GM12878 (cell line): Measurements from ENCODE around the gene ZSCAN25.

Experiments
- EP300 ChIP-seq, 2 experiments: fragments of 150-350 bp in 1 of 2; IDR thresholded peaks; 2 replicates each; pipeline ENCODE4 v1.6.1; 2011 to 2012; ENCODE audit warnings: low read depth in 2 of 2, low read length in 2 of 2, borderline replicate concordance in 1 of 2, improper control_type of control experiment in 1 of 2, inconsistent platforms in 1 of 2; ENCODE audit not compliant: control insufficient read depth in 1 of 2
- NFYB ChIP-seq: IDR thresholded peaks from 2 replicates; pipeline ENCODE4 v1.6.1; 2011; ENCODE audit warnings: low read depth, mild to moderate bottlenecking, low read length, improper control_type of control experiment, moderate library complexity; ENCODE audit not compliant: insufficient read depth
- POLR2A ChIP-seq: IDR thresholded peaks from 2 replicates; pipeline ENCODE4 v1.6.1; 2011; ENCODE audit warnings: low read depth, mild to moderate bottlenecking, low read length
- RCOR1 ChIP-seq: conservative IDR thresholded peaks from 2 replicates; pipeline ENCODE4 v1.6.1; 2012; ENCODE audit warnings: low read depth, low read length, improper control_type of control experiment
- TF ChIP-seq, protein P1 (sequence below): IDR thresholded peaks from 2 replicates; pipeline ENCODE4 v1.6.1; 2012; ENCODE audit warnings: mild to moderate bottlenecking, low read depth, low read length
- TF ChIP-seq, protein P2 (sequence below), 3 experiments: IDR thresholded peaks in 2 of 3; conservative IDR thresholded peaks in 1 of 3; 2 replicates each; pipeline ENCODE4 v1.5.1; 2011; ENCODE audit warnings: low read depth in 3 of 3, low read length in 3 of 3, mild to moderate bottlenecking in 3 of 3, control low read depth in 2 of 3, moderate library complexity in 2 of 3, inconsistent platforms in 1 of 3, mixed read lengths in 1 of 3; ENCODE audit not compliant: control insufficient read depth in 2 of 3, insufficient read depth in 1 of 3; ENCODE audit errors: extremely low read depth in 1 of 3
- TF ChIP-seq, protein P3 (sequence below): IDR thresholded peaks from 2 replicates; pipeline ENCODE4 v1.6.1; 2012; ENCODE audit warnings: low read length, inconsistent platforms
- TF ChIP-seq, protein P4 (sequence below): IDR thresholded peaks from 2 replicates; pipeline ENCODE4 v1.6.1; 2011; ENCODE audit warnings: mild to moderate bottlenecking, low read depth, low read length, moderate library complexity; ENCODE audit not compliant: insufficient replicate concordance
- TF ChIP-seq, protein P5 (sequence below): IDR thresholded peaks from 2 replicates; pipeline ENCODE4 v1.6.1; 2011; ENCODE audit warnings: low read depth, low read length, improper control_type of control experiment, borderline replicate concordance
- TF ChIP-seq, protein P6 (sequence below): IDR thresholded peaks from 2 replicates; pipeline ENCODE4 v1.6.1; 2011; ENCODE audit warnings: borderline replicate concordance, low read depth, mild to moderate bottlenecking, moderate library complexity, low read length; ENCODE audit not compliant: insufficient read depth, poor library complexity, severe bottlenecking
- TF ChIP-seq, protein P7 (sequence below): IDR thresholded peaks from 2 replicates; pipeline ENCODE4 v1.6.1; 2012; ENCODE audit warnings: low read depth, low read length, improper control_type of control experiment
- TF ChIP-seq, protein P8 (sequence below): fragments of 450-650 bp; IDR thresholded peaks from 2 replicates; pipeline ENCODE4 v1.6.1; 2017; ENCODE audit warnings: borderline replicate concordance
- TF ChIP-seq, protein P9 (sequence below): fragments of 450-650 bp; IDR thresholded peaks from 2 replicates; pipeline ENCODE4 v1.6.1; 2017; ENCODE audit warnings: mild to moderate bottlenecking

DNA sequence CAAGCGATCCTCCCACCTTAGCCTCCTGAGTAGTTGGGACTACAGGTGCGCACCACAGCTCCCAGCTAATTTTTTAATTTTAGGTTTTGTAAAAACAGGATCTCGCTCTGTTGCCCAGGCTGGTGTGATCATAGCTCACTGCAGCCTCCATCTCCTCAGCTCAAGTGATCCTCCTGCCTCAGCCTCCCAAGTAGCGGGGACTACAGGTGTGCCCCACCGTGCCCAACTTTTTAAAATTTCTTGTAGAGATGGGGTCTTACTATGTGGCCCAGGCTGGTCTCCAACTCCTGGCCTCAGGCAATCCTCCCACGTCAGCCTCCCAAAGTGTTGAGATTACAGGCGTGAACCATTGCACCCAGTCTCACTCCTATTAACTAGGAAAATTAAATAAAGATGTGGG lies 11.2 kb upstream of the ZSCAN25 start:
- TF ChIP-seq, protein P1, sequence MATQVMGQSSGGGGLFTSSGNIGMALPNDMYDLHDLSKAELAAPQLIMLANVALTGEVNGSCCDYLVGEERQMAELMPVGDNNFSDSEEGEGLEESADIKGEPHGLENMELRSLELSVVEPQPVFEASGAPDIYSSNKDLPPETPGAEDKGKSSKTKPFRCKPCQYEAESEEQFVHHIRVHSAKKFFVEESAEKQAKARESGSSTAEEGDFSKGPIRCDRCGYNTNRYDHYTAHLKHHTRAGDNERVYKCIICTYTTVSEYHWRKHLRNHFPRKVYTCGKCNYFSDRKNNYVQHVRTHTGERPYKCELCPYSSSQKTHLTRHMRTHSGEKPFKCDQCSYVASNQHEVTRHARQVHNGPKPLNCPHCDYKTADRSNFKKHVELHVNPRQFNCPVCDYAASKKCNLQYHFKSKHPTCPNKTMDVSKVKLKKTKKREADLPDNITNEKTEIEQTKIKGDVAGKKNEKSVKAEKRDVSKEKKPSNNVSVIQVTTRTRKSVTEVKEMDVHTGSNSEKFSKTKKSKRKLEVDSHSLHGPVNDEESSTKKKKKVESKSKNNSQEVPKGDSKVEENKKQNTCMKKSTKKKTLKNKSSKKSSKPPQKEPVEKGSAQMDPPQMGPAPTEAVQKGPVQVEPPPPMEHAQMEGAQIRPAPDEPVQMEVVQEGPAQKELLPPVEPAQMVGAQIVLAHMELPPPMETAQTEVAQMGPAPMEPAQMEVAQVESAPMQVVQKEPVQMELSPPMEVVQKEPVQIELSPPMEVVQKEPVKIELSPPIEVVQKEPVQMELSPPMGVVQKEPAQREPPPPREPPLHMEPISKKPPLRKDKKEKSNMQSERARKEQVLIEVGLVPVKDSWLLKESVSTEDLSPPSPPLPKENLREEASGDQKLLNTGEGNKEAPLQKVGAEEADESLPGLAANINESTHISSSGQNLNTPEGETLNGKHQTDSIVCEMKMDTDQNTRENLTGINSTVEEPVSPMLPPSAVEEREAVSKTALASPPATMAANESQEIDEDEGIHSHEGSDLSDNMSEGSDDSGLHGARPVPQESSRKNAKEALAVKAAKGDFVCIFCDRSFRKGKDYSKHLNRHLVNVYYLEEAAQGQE = no peak
- TF ChIP-seq EP300 (IDR thresholded peaks at IDR 0.05; ENCODE audit: borderline replicate concordance in 1 of 2, control insufficient read depth in 1 of 2, low read depth in 2 of 2, low read length in 2 of 2) (no peak), NFYB (no peak), RCOR1 (no peak), POLR2A (no peak)
- TF ChIP-seq, protein P2, sequence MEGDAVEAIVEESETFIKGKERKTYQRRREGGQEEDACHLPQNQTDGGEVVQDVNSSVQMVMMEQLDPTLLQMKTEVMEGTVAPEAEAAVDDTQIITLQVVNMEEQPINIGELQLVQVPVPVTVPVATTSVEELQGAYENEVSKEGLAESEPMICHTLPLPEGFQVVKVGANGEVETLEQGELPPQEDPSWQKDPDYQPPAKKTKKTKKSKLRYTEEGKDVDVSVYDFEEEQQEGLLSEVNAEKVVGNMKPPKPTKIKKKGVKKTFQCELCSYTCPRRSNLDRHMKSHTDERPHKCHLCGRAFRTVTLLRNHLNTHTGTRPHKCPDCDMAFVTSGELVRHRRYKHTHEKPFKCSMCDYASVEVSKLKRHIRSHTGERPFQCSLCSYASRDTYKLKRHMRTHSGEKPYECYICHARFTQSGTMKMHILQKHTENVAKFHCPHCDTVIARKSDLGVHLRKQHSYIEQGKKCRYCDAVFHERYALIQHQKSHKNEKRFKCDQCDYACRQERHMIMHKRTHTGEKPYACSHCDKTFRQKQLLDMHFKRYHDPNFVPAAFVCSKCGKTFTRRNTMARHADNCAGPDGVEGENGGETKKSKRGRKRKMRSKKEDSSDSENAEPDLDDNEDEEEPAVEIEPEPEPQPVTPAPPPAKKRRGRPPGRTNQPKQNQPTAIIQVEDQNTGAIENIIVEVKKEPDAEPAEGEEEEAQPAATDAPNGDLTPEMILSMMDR (IDR thresholded peaks at IDR 0.05 in 2 of 3, conservative IDR thresholded peaks at IDR 0.05 in 1 of 3; ENCODE audit: control insufficient read depth in 2 of 3, extremely low read depth in 1 of 3, insufficient read depth in 1 of 3, low read depth in 3 of 3, low read length in 3 of 3) = no peak
- TF ChIP-seq, protein P3, sequence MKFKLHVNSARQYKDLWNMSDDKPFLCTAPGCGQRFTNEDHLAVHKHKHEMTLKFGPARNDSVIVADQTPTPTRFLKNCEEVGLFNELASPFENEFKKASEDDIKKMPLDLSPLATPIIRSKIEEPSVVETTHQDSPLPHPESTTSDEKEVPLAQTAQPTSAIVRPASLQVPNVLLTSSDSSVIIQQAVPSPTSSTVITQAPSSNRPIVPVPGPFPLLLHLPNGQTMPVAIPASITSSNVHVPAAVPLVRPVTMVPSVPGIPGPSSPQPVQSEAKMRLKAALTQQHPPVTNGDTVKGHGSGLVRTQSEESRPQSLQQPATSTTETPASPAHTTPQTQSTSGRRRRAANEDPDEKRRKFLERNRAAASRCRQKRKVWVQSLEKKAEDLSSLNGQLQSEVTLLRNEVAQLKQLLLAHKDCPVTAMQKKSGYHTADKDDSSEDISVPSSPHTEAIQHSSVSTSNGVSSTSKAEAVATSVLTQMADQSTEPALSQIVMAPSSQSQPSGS = no peak
- TF ChIP-seq, protein P4, sequence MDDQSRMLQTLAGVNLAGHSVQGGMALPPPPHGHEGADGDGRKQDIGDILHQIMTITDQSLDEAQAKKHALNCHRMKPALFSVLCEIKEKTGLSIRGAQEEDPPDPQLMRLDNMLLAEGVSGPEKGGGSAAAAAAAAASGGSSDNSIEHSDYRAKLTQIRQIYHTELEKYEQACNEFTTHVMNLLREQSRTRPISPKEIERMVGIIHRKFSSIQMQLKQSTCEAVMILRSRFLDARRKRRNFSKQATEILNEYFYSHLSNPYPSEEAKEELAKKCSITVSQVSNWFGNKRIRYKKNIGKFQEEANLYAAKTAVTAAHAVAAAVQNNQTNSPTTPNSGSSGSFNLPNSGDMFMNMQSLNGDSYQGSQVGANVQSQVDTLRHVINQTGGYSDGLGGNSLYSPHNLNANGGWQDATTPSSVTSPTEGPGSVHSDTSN = no peak
- TF ChIP-seq, protein P5, sequence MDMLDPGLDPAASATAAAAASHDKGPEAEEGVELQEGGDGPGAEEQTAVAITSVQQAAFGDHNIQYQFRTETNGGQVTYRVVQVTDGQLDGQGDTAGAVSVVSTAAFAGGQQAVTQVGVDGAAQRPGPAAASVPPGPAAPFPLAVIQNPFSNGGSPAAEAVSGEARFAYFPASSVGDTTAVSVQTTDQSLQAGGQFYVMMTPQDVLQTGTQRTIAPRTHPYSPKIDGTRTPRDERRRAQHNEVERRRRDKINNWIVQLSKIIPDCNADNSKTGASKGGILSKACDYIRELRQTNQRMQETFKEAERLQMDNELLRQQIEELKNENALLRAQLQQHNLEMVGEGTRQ = no peak
- TF ChIP-seq, protein P6, sequence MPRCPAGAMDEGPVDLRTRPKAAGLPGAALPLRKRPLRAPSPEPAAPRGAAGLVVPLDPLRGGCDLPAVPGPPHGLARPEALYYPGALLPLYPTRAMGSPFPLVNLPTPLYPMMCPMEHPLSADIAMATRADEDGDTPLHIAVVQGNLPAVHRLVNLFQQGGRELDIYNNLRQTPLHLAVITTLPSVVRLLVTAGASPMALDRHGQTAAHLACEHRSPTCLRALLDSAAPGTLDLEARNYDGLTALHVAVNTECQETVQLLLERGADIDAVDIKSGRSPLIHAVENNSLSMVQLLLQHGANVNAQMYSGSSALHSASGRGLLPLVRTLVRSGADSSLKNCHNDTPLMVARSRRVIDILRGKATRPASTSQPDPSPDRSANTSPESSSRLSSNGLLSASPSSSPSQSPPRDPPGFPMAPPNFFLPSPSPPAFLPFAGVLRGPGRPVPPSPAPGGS = no peak
- TF ChIP-seq, protein P7, sequence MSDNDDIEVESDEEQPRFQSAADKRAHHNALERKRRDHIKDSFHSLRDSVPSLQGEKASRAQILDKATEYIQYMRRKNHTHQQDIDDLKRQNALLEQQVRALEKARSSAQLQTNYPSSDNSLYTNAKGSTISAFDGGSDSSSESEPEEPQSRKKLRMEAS = no peak
- TF ChIP-seq, protein P8, sequence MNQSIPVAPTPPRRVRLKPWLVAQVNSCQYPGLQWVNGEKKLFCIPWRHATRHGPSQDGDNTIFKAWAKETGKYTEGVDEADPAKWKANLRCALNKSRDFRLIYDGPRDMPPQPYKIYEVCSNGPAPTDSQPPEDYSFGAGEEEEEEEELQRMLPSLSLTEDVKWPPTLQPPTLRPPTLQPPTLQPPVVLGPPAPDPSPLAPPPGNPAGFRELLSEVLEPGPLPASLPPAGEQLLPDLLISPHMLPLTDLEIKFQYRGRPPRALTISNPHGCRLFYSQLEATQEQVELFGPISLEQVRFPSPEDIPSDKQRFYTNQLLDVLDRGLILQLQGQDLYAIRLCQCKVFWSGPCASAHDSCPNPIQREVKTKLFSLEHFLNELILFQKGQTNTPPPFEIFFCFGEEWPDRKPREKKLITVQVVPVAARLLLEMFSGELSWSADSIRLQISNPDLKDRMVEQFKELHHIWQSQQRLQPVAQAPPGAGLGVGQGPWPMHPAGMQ = no peak
- TF ChIP-seq, protein P9, sequence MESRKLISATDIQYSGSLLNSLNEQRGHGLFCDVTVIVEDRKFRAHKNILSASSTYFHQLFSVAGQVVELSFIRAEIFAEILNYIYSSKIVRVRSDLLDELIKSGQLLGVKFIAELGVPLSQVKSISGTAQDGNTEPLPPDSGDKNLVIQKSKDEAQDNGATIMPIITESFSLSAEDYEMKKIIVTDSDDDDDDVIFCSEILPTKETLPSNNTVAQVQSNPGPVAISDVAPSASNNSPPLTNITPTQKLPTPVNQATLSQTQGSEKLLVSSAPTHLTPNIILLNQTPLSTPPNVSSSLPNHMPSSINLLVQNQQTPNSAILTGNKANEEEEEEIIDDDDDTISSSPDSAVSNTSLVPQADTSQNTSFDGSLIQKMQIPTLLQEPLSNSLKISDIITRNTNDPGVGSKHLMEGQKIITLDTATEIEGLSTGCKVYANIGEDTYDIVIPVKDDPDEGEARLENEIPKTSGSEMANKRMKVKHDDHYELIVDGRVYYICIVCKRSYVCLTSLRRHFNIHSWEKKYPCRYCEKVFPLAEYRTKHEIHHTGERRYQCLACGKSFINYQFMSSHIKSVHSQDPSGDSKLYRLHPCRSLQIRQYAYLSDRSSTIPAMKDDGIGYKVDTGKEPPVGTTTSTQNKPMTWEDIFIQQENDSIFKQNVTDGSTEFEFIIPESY = no peak
